ENCODE results near the gene PTPRG.

DNA sequence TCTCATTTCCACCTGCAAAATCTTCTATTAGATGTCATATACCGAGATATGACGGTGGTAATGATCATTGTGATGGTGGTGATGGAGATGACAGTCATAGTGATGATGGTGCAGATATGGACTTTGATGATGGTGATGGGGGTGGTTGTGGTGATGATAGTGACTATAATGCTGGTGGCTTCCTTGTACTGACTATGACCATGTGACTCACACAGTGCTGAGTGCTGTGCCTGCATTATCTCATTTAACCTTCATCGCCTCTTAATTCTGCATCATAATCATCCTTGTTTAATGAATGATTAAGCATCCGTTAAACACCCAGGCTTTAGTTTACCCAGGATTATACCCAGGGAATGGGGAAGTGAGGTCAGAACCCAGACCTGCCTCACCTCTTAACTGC lies 480.3 kb downstream of the PTPRG start:
- TF ChIP-seq CTCF (conservative IDR thresholded peaks at IDR 0.05; ENCODE audit: low read depth in 2 of 2) (no peak), EZH2phosphoT487 (IDR thresholded peaks at IDR 0.05; ENCODE audit: unreplicated experiment) (no peak), EZH2 (IDR thresholded peaks at IDR 0.05; ENCODE audit: low read depth, unreplicated experiment) (no peak), POLR2AphosphoS5 (IDR thresholded peaks at IDR 0.05; ENCODE audit: low read depth) (no peak), ZNF114 (CRISPR knock-in tag; IDR thresholded peaks at IDR 0.05) (no peak), JUNB (IDR thresholded peaks at IDR 0.05; ENCODE audit: unreplicated experiment) (no peak), CREB1 (CRISPR knock-in tag; IDR thresholded peaks at IDR 0.05; ENCODE audit: low read depth) (no peak), ZNF462 (CRISPR knock-in tag; IDR thresholded peaks at IDR 0.05) (no peak), ETS1 (IDR thresholded peaks at IDR 0.05) (no peak), ZNF331 (CRISPR knock-in tag; IDR thresholded peaks at IDR 0.05; ENCODE audit: low read depth) (no peak), STAT1 (IDR thresholded peaks at IDR 0.05; ENCODE audit: unreplicated experiment) (no peak)
- TF ChIP-seq, protein P1, sequence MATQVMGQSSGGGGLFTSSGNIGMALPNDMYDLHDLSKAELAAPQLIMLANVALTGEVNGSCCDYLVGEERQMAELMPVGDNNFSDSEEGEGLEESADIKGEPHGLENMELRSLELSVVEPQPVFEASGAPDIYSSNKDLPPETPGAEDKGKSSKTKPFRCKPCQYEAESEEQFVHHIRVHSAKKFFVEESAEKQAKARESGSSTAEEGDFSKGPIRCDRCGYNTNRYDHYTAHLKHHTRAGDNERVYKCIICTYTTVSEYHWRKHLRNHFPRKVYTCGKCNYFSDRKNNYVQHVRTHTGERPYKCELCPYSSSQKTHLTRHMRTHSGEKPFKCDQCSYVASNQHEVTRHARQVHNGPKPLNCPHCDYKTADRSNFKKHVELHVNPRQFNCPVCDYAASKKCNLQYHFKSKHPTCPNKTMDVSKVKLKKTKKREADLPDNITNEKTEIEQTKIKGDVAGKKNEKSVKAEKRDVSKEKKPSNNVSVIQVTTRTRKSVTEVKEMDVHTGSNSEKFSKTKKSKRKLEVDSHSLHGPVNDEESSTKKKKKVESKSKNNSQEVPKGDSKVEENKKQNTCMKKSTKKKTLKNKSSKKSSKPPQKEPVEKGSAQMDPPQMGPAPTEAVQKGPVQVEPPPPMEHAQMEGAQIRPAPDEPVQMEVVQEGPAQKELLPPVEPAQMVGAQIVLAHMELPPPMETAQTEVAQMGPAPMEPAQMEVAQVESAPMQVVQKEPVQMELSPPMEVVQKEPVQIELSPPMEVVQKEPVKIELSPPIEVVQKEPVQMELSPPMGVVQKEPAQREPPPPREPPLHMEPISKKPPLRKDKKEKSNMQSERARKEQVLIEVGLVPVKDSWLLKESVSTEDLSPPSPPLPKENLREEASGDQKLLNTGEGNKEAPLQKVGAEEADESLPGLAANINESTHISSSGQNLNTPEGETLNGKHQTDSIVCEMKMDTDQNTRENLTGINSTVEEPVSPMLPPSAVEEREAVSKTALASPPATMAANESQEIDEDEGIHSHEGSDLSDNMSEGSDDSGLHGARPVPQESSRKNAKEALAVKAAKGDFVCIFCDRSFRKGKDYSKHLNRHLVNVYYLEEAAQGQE (IDR thresholded peaks at IDR 0.05; ENCODE audit: unreplicated experiment) = no peak

Data from GM23338 (cell line).